Left cardiac atrium (tissue), 4 donors: ENCODE data around the gene PJA1. TPM values are rescaled to one million over a fixed set of nuclear protein-coding genes. Genes with fewer than 3 reads are reported as not detected.

Experiments
- ATAC-seq, 2 donors: fragments of 200-7000 bp; cut with Tn5 transposase; one replicate each; pipeline ENCODE4 v1.9.1; 2020; ENCODE audit warnings: mild to moderate bottlenecking in 2 of 2, moderate library complexity in 2 of 2
- DNase-seq: peaks from one replicate; pipeline ENCODE4 v3.0.0-alpha.2; 2020
- intact Hi-C, 2 donors: fragments of 100-400 bp; cut with DNase I; formaldehyde crosslinking; loops; one replicate each; pipeline versions ENCODE4 v1.14.1 to v1.15.1; 2022 to 2023
- long read RNA-seq: library from polyadenylated mRNA; unstranded; transcript quantifications from one replicate; pipeline ENCODE4 v2.0.0, GENCODE V29; 2021
- total RNA-seq, 2 donors: library from RNA; stranded (reverse); fragmentation: NEBNext Ultra II Directional; extraction: Animal tissue kit (Norgen Biotek cat#: 25700); gene quantifications; one replicate each; pipeline ENCODE4 v1.2.1, GENCODE V29; 2021
- donor health status: DM: no; HTN: yes; CAD: no.
- donor health status: DM: no; HTN: yes; CAD: no; lungs with severe emphysema.
- donor health status: DM: yes; HTN: yes; CAD: no.
- donor health status: Dilated cardiomyopathy.

The PJA1 gene
- 10 to 100 TPM; 16.9 to 23.4 TPM for total RNA-seq
- long read RNA-seq, transcript PJA1-202 (2 exons, 2,672 nt) = major isoform, 38 of 53 reads
- long read RNA-seq, transcript PJA1-201 (2 exons, 2,755 nt) = minor isoform, 5 of 53 reads
- long read RNA-seq, partial matches to known transcripts = 0 of 53 reads
- long read RNA-seq, other reads (novel, unspliced or antisense) = 2 of 53 reads

GRCh38 chrX:69165087-69165651 is at the start of gene PJA1:
Gene PJA1, minus strand, starts transcription at chrX:69165453. Its CDS starts 2,380 bp downstream, at chrX:69163073.
- intact Hi-C loops = no loop called here
- DNase-seq = peak; percentile 77
- ATAC-seq = peak; percentile 96 to 99

GRCh38 chrX:69214463-69214862 is 49.2 kb upstream of the PJA1 start:
- intact Hi-C loops = loop anchor here (10.0 kb wide), 2 partner anchors 120 to 150 kb away; no protein-coding TSS in a partner anchor
- DNase-seq = no peak
- no peak for ATAC-seq

GRCh38 chrX:69211701-69212100 is 46.4 kb upstream of the PJA1 start:
- no peak for DNase-seq
- intact Hi-C loops = loop anchor here (10.0 kb wide), 2 partner anchors 117 to 147 kb away; no protein-coding TSS in a partner anchor
- ATAC-seq = no peak

GRCh38 chrX:69210581-69210980 is 45.3 kb upstream of the PJA1 start:
- DNase-seq = no peak
- peak; percentile 39 to 50 for ATAC-seq
- intact Hi-C loops = loop anchor here (10.0 kb wide), 2 partner anchors 116 to 146 kb away; no protein-coding TSS in a partner anchor

- intact Hi-C loops = no loop called here
- ATAC-seq (no peak), DNase-seq (no peak)
Measured at GRCh38 chrX:69207216-69207615, 42.0 kb upstream of the PJA1 start.

- intact Hi-C loops = no loop called here
- no peak for DNase-seq
- ATAC-seq = peak; percentile 41 to 70
Measured at GRCh38 chrX:69203638-69204037, 38.4 kb upstream of the PJA1 start.

GRCh38 chrX:69197690-69198089 is 32.4 kb upstream of the PJA1 start:
- ATAC-seq (no peak), DNase-seq (no peak)
- intact Hi-C loops = no loop called here

GRCh38 chrX:69196666-69197065 is 31.4 kb upstream of the PJA1 start:
- intact Hi-C loops = no loop called here
- ATAC-seq (no peak), DNase-seq (no peak)

GRCh38 chrX:69195810-69196209 is 30.6 kb upstream of the PJA1 start:
- DNase-seq = no peak

GRCh38 chrX:69195192-69195591 is 29.9 kb upstream of the PJA1 start:
- intact Hi-C loops = no loop called here
- DNase-seq (no peak), ATAC-seq (no peak)

More at GRCh38 chrX:69195810-69196209, 30.6 kb upstream of the PJA1 start:
- ATAC-seq = peak in 1 of 2 donors; percentile 36
- intact Hi-C loops = no loop called here

- intact Hi-C loops = no loop called here
- DNase-seq (no peak), ATAC-seq (no peak)
Measured at GRCh38 chrX:69192603-69193002, 27.4 kb upstream of the PJA1 start.

- ATAC-seq (peak; percentile 51 to 73), DNase-seq (no peak)
- intact Hi-C loops = no loop called here
Measured at GRCh38 chrX:69189576-69190371, 24.5 kb upstream of the PJA1 start.

- ATAC-seq (no peak), DNase-seq (no peak)
- intact Hi-C loops = no loop called here
Measured at GRCh38 chrX:69186651-69187050, 21.4 kb upstream of the PJA1 start.

GRCh38 chrX:69185886-69186285 is 20.6 kb upstream of the PJA1 start:
- no peak for DNase-seq
- intact Hi-C loops = no loop called here

GRCh38 chrX:69185141-69185540 is 19.9 kb upstream of the PJA1 start:
- no peak for DNase-seq
- intact Hi-C loops = no loop called here
- no peak for ATAC-seq

More at GRCh38 chrX:69185886-69186285, 20.6 kb upstream of the PJA1 start:
- ATAC-seq = no peak

- intact Hi-C loops = no loop called here
- ATAC-seq (no peak), DNase-seq (no peak)
Measured at GRCh38 chrX:69182818-69183380, 17.6 kb upstream of the PJA1 start.

GRCh38 chrX:69179380-69179911 is 14.2 kb upstream of the PJA1 start:
- DNase-seq (no peak), ATAC-seq (no peak)
- intact Hi-C loops = no loop called here

- DNase-seq = no peak
- intact Hi-C loops = no loop called here
- ATAC-seq = no peak
Measured at GRCh38 chrX:69178592-69178991, 13.3 kb upstream of the PJA1 start.

- no peak for ATAC-seq
- no peak for DNase-seq
- intact Hi-C loops = no loop called here
Measured at GRCh38 chrX:69177511-69178162, 12.4 kb upstream of the PJA1 start.
